Neural cell (in vitro differentiated cells): ENCODE results near the gene ADAP1. TPM values are rescaled to one million over a fixed set of nuclear protein-coding genes. Genes with fewer than 3 reads are reported as not detected.

Experiments
- H2AFZ ChIP-seq: fragments of 200-600, 300-800 bp; sonication (generic), shearing (Covaris generic); 2 replicates; pipeline ENCODE4 v1.6.0; 2014; ENCODE audit warnings: low read depth, mild to moderate bottlenecking, antibody characterized with exemption, low read length, moderate library complexity
- H3F3A ChIP-seq: fragments of 200-600 bp; shearing (Covaris generic); 2 replicates; pipeline ENCODE4 v1.6.1; 2016; ENCODE audit warnings: mild to moderate bottlenecking, moderate library complexity, mixed read lengths, antibody characterized with exemption, low read length; ENCODE audit not compliant: insufficient read depth, poor library complexity, severe bottlenecking
- H3K27ac ChIP-seq: fragments of 200-600, 300-800 bp; sonication (generic), shearing (Covaris generic); 2 replicates; pipeline ENCODE4 v1.5.1; 2014; ENCODE audit warnings: mild to moderate bottlenecking, low read length, moderate library complexity
- H3K27me3 ChIP-seq: fragments of 300-800, 200-600 bp; sonication (generic), shearing (Covaris generic); 2 replicates; pipeline ENCODE4 v1.6.0; 2014; ENCODE audit warnings: mild to moderate bottlenecking, low read depth, low read length, moderate library complexity; ENCODE audit not compliant: insufficient read depth
- H3K36me3 ChIP-seq: fragments of 300-800, 200-600 bp; sonication (generic), shearing (Covaris generic); 2 replicates; pipeline ENCODE4 v1.5.1; 2014; ENCODE audit warnings: mild to moderate bottlenecking, antibody characterized with exemption, low read length, moderate library complexity; ENCODE audit not compliant: insufficient read depth
- H3K4me2 ChIP-seq: fragments of 300-800, 200-600 bp; sonication (generic), shearing (Covaris generic); 2 replicates; pipeline ENCODE4 v1.6.0; 2014; ENCODE audit warnings: mild to moderate bottlenecking, low read length
- H3K4me3 ChIP-seq: fragments of 300-800, 200-600 bp; sonication (generic), shearing (Covaris generic); 2 replicates; pipeline ENCODE4 v1.5.1; 2014; ENCODE audit warnings: mild to moderate bottlenecking, low read length, moderate library complexity
- H3K79me2 ChIP-seq: fragments of 200-600 bp; shearing (Covaris generic); replicated peaks from 2 replicates; pipeline ENCODE4 v1.6.0; 2014; ENCODE audit warnings: mild to moderate bottlenecking, low read length, moderate library complexity; ENCODE audit not compliant: insufficient read depth
- H3K9ac ChIP-seq: fragments of 300-800, 200-600 bp; sonication (generic), shearing (Covaris generic); 2 replicates; pipeline ENCODE4 v1.6.1; 2016; ENCODE audit warnings: mild to moderate bottlenecking, low read length, mixed read lengths
- H3K9me2 ChIP-seq: fragments of 200-600 bp; shearing (Covaris generic); 2 replicates; pipeline ENCODE4 v1.6.1; 2016; ENCODE audit warnings: mild to moderate bottlenecking, low read length, mixed read lengths; ENCODE audit not compliant: insufficient read depth
- H3K9me3 ChIP-seq: fragments of 200-600, 300-800 bp; sonication (generic), shearing (Covaris generic); 2 replicates; pipeline ENCODE4 v1.6.1; 2016; ENCODE audit warnings: mild to moderate bottlenecking, mixed run types, low read length, moderate library complexity, mixed read lengths
- H4K20me1 ChIP-seq: fragments of 200-600 bp; shearing (Covaris generic); 2 replicates; pipeline ENCODE4 v1.6.1; 2016; ENCODE audit warnings: mild to moderate bottlenecking, mixed run types; ENCODE audit not compliant: insufficient read depth
- EP300 ChIP-seq: fragments of 450-650 bp; conservative IDR thresholded peaks from 2 replicates; pipeline ENCODE4 v1.6.1; 2014; ENCODE audit warnings: antibody characterized with exemption, mild to moderate bottlenecking, moderate library complexity; ENCODE audit not compliant: poor library complexity, severe bottlenecking
- EZH2 ChIP-seq: fragments of 200-600, 300-800 bp; shearing (Covaris generic), sonication (generic); IDR thresholded peaks from 2 replicates; pipeline ENCODE4 v1.6.1; 2014; ENCODE audit warnings: antibody characterized with exemption, low read length, borderline replicate concordance, mild to moderate bottlenecking; ENCODE audit not compliant: insufficient read depth, poor library complexity, severe bottlenecking
- MXI1 ChIP-seq: fragments of 450-650 bp; conservative IDR thresholded peaks from 2 replicates; pipeline ENCODE4 v1.6.1; 2014; ENCODE audit warnings: antibody characterized with exemption, mild to moderate bottlenecking; ENCODE audit not compliant: poor library complexity, severe bottlenecking
- POLR2AphosphoS5 ChIP-seq: IDR thresholded peaks from 2 replicates; pipeline ENCODE4 v1.6.1; 2012
- RAD21 ChIP-seq: fragments of 450-650 bp; conservative IDR thresholded peaks from 2 replicates; pipeline ENCODE4 v1.6.1; 2014; ENCODE audit warnings: antibody characterized with exemption, mild to moderate bottlenecking, moderate library complexity
- SMC3 ChIP-seq: fragments of 450-650 bp; conservative IDR thresholded peaks from 2 replicates; pipeline ENCODE4 v1.6.1; 2014; ENCODE audit warnings: antibody characterized with exemption, mild to moderate bottlenecking, moderate library complexity; ENCODE audit not compliant: poor library complexity
- TAF1 ChIP-seq: IDR thresholded peaks from 2 replicates; pipeline ENCODE4 v1.6.1; 2012; ENCODE audit warnings: low read depth
- polyA plus RNA-seq: library from polyadenylated mRNA; depleted of rRNA; stranded (reverse); fragments of >200 nt; gene quantifications from 2 replicates; pipeline ENCODE4 v1.2.3, GENCODE V29; 2014
- TF ChIP-seq, protein P1 (sequence below): fragments of 450-650 bp; IDR thresholded peaks from 2 replicates; pipeline ENCODE4 v1.5.1; 2014; ENCODE audit warnings: antibody characterized with exemption, mild to moderate bottlenecking, moderate library complexity; ENCODE audit not compliant: poor library complexity, severe bottlenecking
- TF ChIP-seq, protein P2 (sequence below): IDR thresholded peaks from 2 replicates; pipeline ENCODE4 v1.6.1; 2012; ENCODE audit warnings: borderline replicate concordance

Gene ADAP1
- polyA plus RNA-seq, 1 donor from 2014 or later = 76.8 TPM

DNA sequence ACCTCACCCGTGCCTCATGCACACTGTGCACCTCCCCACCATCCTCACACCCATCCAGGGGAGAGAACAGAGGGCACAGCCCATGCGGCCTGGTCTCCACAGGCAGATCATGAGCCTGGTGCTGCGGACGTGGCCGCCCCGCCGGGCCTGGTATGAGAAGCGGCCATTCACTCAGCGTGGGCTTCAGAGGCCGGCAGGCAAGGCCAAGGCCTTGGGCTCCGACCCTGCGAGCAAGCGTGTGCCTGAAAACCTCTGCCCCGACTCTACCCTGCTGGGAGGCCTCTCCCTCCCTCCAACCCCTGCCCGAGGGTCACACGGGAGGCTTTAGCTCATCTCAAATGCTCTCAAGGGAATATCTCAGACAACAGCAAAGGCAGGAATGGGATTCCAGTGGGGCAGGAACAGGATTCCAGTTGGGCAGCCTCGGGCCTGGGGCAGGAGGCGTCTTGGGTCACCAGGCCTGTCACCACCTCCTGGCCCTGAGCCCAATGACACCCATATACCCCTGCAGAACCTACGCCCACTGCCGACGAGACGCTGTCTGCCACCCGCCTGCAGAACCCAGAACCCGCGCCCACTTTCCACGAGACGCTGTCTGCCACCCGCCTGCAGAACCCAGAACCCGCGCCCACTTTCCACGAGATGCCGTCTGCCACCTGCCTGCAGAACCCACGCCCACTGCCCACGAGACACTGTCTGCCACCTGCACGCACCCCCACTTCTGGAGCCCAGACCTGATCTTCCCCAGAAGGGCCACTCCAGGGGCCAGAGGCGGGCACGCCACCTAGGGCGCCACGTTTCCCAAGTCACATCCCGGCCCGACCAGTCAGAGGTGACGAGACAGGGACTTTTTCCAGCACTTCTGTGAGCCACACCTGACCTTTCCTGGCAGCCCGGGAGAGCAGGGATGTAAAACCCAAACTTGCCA, 38.9 kb downstream of the ADAP1 start:
- no peak overlapping the region for H3K4me3 ChIP-seq
- H3K4me2 ChIP-seq = no peak overlapping the region
- no peak overlapping the region for H3K27ac ChIP-seq
- TF ChIP-seq MXI1 = no peak
- TF ChIP-seq SMC3 = no peak
- TF ChIP-seq, protein P1, sequence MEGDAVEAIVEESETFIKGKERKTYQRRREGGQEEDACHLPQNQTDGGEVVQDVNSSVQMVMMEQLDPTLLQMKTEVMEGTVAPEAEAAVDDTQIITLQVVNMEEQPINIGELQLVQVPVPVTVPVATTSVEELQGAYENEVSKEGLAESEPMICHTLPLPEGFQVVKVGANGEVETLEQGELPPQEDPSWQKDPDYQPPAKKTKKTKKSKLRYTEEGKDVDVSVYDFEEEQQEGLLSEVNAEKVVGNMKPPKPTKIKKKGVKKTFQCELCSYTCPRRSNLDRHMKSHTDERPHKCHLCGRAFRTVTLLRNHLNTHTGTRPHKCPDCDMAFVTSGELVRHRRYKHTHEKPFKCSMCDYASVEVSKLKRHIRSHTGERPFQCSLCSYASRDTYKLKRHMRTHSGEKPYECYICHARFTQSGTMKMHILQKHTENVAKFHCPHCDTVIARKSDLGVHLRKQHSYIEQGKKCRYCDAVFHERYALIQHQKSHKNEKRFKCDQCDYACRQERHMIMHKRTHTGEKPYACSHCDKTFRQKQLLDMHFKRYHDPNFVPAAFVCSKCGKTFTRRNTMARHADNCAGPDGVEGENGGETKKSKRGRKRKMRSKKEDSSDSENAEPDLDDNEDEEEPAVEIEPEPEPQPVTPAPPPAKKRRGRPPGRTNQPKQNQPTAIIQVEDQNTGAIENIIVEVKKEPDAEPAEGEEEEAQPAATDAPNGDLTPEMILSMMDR = no peak
- no peak for TF ChIP-seq EP300
- TF ChIP-seq, protein P2, sequence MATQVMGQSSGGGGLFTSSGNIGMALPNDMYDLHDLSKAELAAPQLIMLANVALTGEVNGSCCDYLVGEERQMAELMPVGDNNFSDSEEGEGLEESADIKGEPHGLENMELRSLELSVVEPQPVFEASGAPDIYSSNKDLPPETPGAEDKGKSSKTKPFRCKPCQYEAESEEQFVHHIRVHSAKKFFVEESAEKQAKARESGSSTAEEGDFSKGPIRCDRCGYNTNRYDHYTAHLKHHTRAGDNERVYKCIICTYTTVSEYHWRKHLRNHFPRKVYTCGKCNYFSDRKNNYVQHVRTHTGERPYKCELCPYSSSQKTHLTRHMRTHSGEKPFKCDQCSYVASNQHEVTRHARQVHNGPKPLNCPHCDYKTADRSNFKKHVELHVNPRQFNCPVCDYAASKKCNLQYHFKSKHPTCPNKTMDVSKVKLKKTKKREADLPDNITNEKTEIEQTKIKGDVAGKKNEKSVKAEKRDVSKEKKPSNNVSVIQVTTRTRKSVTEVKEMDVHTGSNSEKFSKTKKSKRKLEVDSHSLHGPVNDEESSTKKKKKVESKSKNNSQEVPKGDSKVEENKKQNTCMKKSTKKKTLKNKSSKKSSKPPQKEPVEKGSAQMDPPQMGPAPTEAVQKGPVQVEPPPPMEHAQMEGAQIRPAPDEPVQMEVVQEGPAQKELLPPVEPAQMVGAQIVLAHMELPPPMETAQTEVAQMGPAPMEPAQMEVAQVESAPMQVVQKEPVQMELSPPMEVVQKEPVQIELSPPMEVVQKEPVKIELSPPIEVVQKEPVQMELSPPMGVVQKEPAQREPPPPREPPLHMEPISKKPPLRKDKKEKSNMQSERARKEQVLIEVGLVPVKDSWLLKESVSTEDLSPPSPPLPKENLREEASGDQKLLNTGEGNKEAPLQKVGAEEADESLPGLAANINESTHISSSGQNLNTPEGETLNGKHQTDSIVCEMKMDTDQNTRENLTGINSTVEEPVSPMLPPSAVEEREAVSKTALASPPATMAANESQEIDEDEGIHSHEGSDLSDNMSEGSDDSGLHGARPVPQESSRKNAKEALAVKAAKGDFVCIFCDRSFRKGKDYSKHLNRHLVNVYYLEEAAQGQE = no peak
- TF ChIP-seq EZH2 = no peak
- TF ChIP-seq POLR2AphosphoS5 = no peak
- no peak for TF ChIP-seq TAF1
- TF ChIP-seq RAD21 = no peak
- H2AFZ ChIP-seq = no peak overlapping the region
- no peaks in the 10 kb centered on the region for H3K79me2 ChIP-seq
- H3F3A ChIP-seq = no peaks in the 10 kb centered on the region
- H4K20me1 ChIP-seq = no peaks in the 10 kb centered on the region
- no peak overlapping the region for H3K9ac ChIP-seq
- H3K9me3 ChIP-seq = no peaks in the 10 kb centered on the region
- H3K27me3 ChIP-seq = no peaks in the 10 kb centered on the region
- H3K36me3 ChIP-seq = no peaks in the 10 kb centered on the region
- no peaks in the 10 kb centered on the region for H3K9me2 ChIP-seq

DNA sequence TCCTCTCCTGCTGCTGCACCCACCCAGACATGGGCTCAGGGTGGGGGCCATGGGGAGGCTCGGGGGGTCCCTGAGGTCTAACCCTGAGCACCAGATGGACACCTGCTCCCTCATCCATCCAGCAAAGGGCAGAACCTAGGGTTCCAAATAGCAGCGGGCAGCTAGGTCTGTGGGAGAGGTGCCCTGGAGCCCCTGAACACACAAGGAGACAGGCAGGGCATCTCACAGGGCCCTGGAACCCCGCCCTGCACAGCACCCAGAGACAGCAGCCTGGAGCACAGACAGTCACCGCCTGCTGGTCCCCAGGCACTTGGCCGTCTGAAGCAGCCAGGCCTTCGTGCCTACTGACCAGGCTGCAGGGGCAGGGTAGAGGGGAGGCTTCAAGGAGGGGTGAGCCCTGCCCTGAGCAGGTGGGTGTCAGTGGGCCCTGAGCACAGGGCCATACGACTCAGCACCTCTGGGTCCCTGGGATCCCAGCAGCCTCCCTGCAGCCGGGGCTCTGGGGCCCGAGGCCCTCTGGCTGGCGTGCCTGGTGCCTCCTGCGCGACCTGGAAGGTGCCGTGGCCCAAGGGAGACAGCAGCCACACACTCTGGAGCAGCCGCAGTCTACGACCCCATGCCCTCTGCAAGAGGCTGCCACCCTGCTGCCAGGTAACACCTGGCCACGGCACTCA, 39.8 kb downstream of the ADAP1 start:
- Histone ChIP-seq H3K36me3 (no peaks in the 10 kb centered on the region), H3K27me3 (no peaks in the 10 kb centered on the region), H3K4me2 (no peak overlapping the region), H3K9me3 (no peaks in the 10 kb centered on the region), H3K27ac (no peak overlapping the region), H4K20me1 (no peaks in the 10 kb centered on the region), H3F3A (no peaks in the 10 kb centered on the region), H3K9ac (no peak overlapping the region), H2AFZ (no peak overlapping the region), H3K9me2 (no peaks in the 10 kb centered on the region), H3K79me2 (no peaks in the 10 kb centered on the region), H3K4me3 (no peak overlapping the region)
- TF ChIP-seq RAD21 = no peak
- no peak for TF ChIP-seq EP300
- TF ChIP-seq, protein P2 = no peak
